ENCODE data around the gene DPP7.
"Not testable (repeated sequence)": the region's sequence is repeated elsewhere in the genome, so short reads cannot be mapped to it uniquely, and the experiment has no call there.

Gene DPP7

DNA sequence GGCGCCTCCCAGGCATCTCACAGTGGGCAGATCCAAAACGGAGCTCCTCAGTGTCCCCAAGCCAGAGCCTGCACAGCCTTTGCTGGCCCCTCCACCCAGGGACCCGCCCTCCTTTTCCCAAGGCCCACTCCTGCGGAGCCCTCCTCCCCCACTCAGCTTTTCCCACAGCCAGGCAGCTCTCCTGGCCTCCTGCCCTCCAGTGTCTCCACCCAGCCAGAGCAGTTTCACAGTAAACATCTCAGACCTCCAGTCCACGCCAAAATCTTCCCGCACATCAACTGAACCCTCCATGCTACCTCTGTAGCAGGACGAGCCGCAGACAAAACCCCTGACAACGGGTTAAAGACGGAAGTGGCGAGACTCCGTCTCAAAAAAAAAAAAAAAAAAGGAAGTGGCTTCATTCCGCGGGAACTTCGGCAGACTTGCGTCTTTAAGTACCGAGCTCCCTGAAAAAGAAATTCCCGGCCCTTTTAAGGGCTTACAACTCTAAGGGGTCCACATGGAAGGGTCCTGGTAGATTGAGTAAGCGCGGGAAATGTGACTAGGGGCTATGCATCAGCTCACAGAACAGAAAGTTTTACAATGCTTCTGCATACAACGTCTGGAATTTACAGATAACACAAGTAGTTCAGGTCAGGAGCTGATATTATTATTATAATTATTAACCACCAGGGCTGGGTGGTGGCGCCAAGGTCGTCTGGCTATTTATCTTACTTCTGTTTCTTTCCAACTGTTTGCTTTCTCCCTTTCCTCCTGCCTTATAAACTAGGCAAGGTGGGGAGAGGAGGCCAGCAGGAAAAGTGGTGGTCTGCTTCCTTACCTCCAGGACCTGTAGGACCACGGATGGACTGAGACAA lies 13.0 kb upstream of the DPP7 start:
- no peak overlapping the region for H3K18ac ChIP-seq (ENCODE audit: low read length)
- no peak overlapping the region for H2BK12ac ChIP-seq (ENCODE audit: low read length)
- DNase-seq: no peak
- peaks cover 11% of the 10 kb centered on the region for H3K79me2 ChIP-seq (ENCODE audit: control insufficient read depth, insufficient read depth, low read length, poor library complexity)
- no peaks in the 10 kb centered on the region for H3K36me3 ChIP-seq (ENCODE audit: control insufficient read depth in 1 of 2, insufficient read depth in 2 of 2, low read length in 2 of 2)
- no peak overlapping the region for H3K14ac ChIP-seq (ENCODE audit: low read length)
- H3K9ac ChIP-seq (ENCODE audit: low read length): no peak overlapping the region
- H3K27ac ChIP-seq (ENCODE audit: low read depth, low read length): no peak overlapping the region
- H4K8ac ChIP-seq (ENCODE audit: low read depth, low read length): no peak overlapping the region
- no peak overlapping the region for H3K4me3 ChIP-seq (ENCODE audit: low read depth, low read length)
- WGBS (ENCODE audit: extremely low coverage, insufficient coverage, insufficient read length): no CpG with 5 or more reads among the region's 24 CpGs
- peaks cover 3% of the 10 kb centered on the region for H3K9me3 ChIP-seq (ENCODE audit: insufficient read depth, low read depth, low read length)
- no peak overlapping the region for H4K91ac ChIP-seq (ENCODE audit: low read depth, low read length)
- H3K4me1 ChIP-seq (ENCODE audit: control insufficient read depth in 1 of 2, insufficient read depth in 2 of 2, low read length in 2 of 2): peaks cover 10 to 11% of the 10 kb centered on the region in 2 experiments
- H2AFZ ChIP-seq (ENCODE audit: insufficient read depth, low read length, poor library complexity): no peak overlapping the region
- no peak overlapping the region for H2BK5ac ChIP-seq (ENCODE audit: low read depth, low read length, poor library complexity)
- H2BK120ac ChIP-seq (ENCODE audit: insufficient read depth, low read length, poor library complexity): no peak overlapping the region
- H3K23ac ChIP-seq (ENCODE audit: low read length): no peak overlapping the region
- H3K27me3 ChIP-seq (ENCODE audit: insufficient read depth, low read length): no peaks in the 10 kb centered on the region
- H2AK5ac ChIP-seq (ENCODE audit: low read length): no peak overlapping the region
- H4K12ac ChIP-seq (ENCODE audit: low read depth, low read length): no peak overlapping the region
- H3K4me2 ChIP-seq (ENCODE audit: low read length): no peak overlapping the region
- H3K4ac ChIP-seq (ENCODE audit: low read depth, low read length): no peak overlapping the region
- H3K79me1 ChIP-seq (ENCODE audit: low read length): peaks cover 9% of the 10 kb centered on the region

DNA sequence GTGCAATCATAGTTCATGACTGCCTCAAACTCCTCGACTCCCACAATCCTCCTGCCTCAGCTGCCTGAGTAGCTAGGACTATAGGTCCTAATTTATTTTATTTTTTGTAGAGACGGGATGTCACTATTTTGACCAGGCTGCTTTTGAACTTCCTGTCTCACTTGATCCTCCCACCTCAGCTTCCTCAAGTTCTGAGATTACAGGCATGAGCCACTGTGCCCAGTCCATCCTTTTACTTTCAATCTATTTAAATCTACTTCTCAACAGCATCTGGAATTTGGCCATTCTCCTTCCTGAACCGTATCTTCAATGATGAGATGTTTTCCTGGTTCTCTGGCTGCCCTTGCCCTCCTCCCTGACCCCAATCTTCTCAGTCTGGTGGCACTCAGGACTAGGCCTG lies 12.3 kb upstream of the DPP7 start:
- H3K36me3 ChIP-seq (ENCODE audit: control insufficient read depth in 1 of 2, insufficient read depth in 2 of 2, low read length in 2 of 2): no peaks in the 10 kb centered on the region
- no peak overlapping the region for H4K8ac ChIP-seq (ENCODE audit: low read depth, low read length)
- no peak overlapping the region for H3K4me3 ChIP-seq (ENCODE audit: low read depth, low read length)
- peaks cover 11% of the 10 kb centered on the region for H3K79me2 ChIP-seq (ENCODE audit: control insufficient read depth, insufficient read depth, low read length, poor library complexity)
- H2BK120ac ChIP-seq (ENCODE audit: insufficient read depth, low read length, poor library complexity): no peak overlapping the region
- peaks cover 3% of the 10 kb centered on the region for H3K9me3 ChIP-seq (ENCODE audit: insufficient read depth, low read depth, low read length)
- no peak overlapping the region for H3K4me2 ChIP-seq (ENCODE audit: low read length)
- H3K79me1 ChIP-seq (ENCODE audit: low read length): peaks cover 9% of the 10 kb centered on the region
- H3K4me1 ChIP-seq (ENCODE audit: control insufficient read depth in 1 of 2, insufficient read depth in 2 of 2, low read length in 2 of 2): peaks cover 10 to 11% of the 10 kb centered on the region in 2 experiments
- DNase-seq: no peak
- H3K27ac ChIP-seq (ENCODE audit: low read depth, low read length): no peak overlapping the region
- no peak overlapping the region for H3K18ac ChIP-seq (ENCODE audit: low read length)
- H2AK5ac ChIP-seq (ENCODE audit: low read length): no peak overlapping the region
- no peak overlapping the region for H2BK5ac ChIP-seq (ENCODE audit: low read depth, low read length, poor library complexity)
- no peak overlapping the region for H3K9ac ChIP-seq (ENCODE audit: low read length)
- H3K27me3 ChIP-seq (ENCODE audit: insufficient read depth, low read length): no peaks in the 10 kb centered on the region
- no peak overlapping the region for H3K4ac ChIP-seq (ENCODE audit: low read depth, low read length)
- no peak overlapping the region for H4K91ac ChIP-seq (ENCODE audit: low read depth, low read length)
- H2AFZ ChIP-seq (ENCODE audit: insufficient read depth, low read length, poor library complexity): no peak overlapping the region
- no peak overlapping the region for H3K23ac ChIP-seq (ENCODE audit: low read length)
- no peak overlapping the region for H4K12ac ChIP-seq (ENCODE audit: low read depth, low read length)
- H2BK12ac ChIP-seq (ENCODE audit: low read length): no peak overlapping the region
- WGBS (ENCODE audit: extremely low coverage, insufficient coverage, insufficient read length): no CpG with 5 or more reads among the region's 3 CpGs
- no peak overlapping the region for H3K14ac ChIP-seq (ENCODE audit: low read length)

DNA sequence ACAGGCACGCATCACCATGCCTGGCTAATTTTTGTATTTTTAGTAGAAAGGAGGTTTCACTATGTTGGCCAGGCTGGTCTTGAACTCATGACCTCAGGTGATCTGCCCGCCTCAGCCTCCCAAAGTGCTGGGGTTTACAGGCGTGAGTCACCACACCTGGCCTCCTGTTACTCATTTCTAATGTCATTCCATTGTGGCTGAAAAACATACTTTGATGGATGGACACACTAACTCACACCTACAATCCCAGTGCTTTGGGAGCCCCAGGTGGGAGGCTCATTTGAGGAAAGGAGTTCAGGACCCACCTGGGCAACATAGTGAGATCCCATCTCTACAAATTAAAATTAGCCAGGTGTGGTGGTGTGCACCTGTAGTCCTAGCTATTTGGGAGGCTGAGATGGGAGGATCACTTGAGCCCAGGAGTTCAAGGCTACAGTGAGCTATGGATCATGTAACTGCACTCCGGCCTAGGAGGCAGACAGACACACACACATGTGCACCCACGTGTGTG lies 9.5 kb upstream of the DPP7 start:
- H3K9ac ChIP-seq (ENCODE audit: low read length): peak overlapping the region; percentile 40
- not testable (repeated sequence) for H4K91ac ChIP-seq (ENCODE audit: low read depth, low read length); H3K4me1 ChIP-seq (ENCODE audit: control insufficient read depth in 1 of 2, insufficient read depth in 2 of 2, low read length in 2 of 2); H3K79me2 ChIP-seq (ENCODE audit: control insufficient read depth, insufficient read depth, low read length, poor library complexity); H3K23ac ChIP-seq (ENCODE audit: low read length); H3K4me2 ChIP-seq (ENCODE audit: low read length); H4K12ac ChIP-seq (ENCODE audit: low read depth, low read length); H3K18ac ChIP-seq (ENCODE audit: low read length); H2BK120ac ChIP-seq (ENCODE audit: insufficient read depth, low read length, poor library complexity); H3K9me3 ChIP-seq (ENCODE audit: insufficient read depth, low read depth, low read length); H2BK5ac ChIP-seq (ENCODE audit: low read depth, low read length, poor library complexity); H3K27ac ChIP-seq (ENCODE audit: low read depth, low read length); H3K36me3 ChIP-seq (ENCODE audit: control insufficient read depth in 1 of 2, insufficient read depth in 2 of 2, low read length in 2 of 2); H3K4ac ChIP-seq (ENCODE audit: low read depth, low read length); H3K27me3 ChIP-seq (ENCODE audit: insufficient read depth, low read length); H4K8ac ChIP-seq (ENCODE audit: low read depth, low read length); H3K4me3 ChIP-seq (ENCODE audit: low read depth, low read length); H2AFZ ChIP-seq (ENCODE audit: insufficient read depth, low read length, poor library complexity); H3K14ac ChIP-seq (ENCODE audit: low read length); H3K79me1 ChIP-seq (ENCODE audit: low read length); H2BK12ac ChIP-seq (ENCODE audit: low read length); H2AK5ac ChIP-seq (ENCODE audit: low read length)
- peak in 1 of 2 donors; percentile 14 for DNase-seq
- no CpG with 5 or more reads among the region's 5 CpGs for WGBS (ENCODE audit: extremely low coverage, insufficient coverage, insufficient read length)

DNA sequence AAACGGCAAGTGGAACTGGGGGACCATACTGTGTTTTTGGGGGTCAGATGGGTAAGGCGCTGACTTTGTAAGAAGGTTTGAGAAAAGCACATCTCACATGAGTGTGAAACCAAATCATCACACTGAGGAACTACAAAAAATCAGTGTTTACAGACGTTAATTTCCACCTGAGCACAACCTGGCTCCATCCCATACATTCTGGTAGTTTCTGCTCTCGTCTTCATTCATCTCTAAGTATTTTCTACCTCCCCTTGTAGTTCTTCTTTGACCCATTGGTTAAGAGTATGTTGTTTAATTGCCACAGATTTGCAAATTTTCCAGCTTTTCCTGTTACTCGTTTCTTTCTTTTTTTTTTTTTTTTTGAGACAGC lies 8.9 kb upstream of the DPP7 start:
- H3K9ac ChIP-seq (ENCODE audit: low read length): no peak overlapping the region
- WGBS (ENCODE audit: extremely low coverage, insufficient coverage, insufficient read length): no CpG with 5 or more reads among the region's 5 CpGs
- H2AK5ac ChIP-seq (ENCODE audit: low read length): no peak overlapping the region
- peaks cover 0 to 2% of the 10 kb centered on the region in 2 experiments for H3K4me1 ChIP-seq (ENCODE audit: control insufficient read depth in 1 of 2, insufficient read depth in 2 of 2, low read length in 2 of 2)
- H4K12ac ChIP-seq (ENCODE audit: low read depth, low read length): no peak overlapping the region
- H3K9me3 ChIP-seq (ENCODE audit: insufficient read depth, low read depth, low read length): peaks cover 3% of the 10 kb centered on the region
- H3K4me2 ChIP-seq (ENCODE audit: low read length): no peak overlapping the region
- H2BK5ac ChIP-seq (ENCODE audit: low read depth, low read length, poor library complexity): no peak overlapping the region
- no peak overlapping the region for H3K4ac ChIP-seq (ENCODE audit: low read depth, low read length)
- H3K27me3 ChIP-seq (ENCODE audit: insufficient read depth, low read length): no peaks in the 10 kb centered on the region
- H4K8ac ChIP-seq (ENCODE audit: low read depth, low read length): no peak overlapping the region
- H2AFZ ChIP-seq (ENCODE audit: insufficient read depth, low read length, poor library complexity): no peak overlapping the region
- H3K23ac ChIP-seq (ENCODE audit: low read length): no peak overlapping the region
- no peak for DNase-seq
- no peak overlapping the region for H4K91ac ChIP-seq (ENCODE audit: low read depth, low read length)
- no peaks in the 10 kb centered on the region for H3K79me1 ChIP-seq (ENCODE audit: low read length)
- H3K27ac ChIP-seq (ENCODE audit: low read depth, low read length): no peak overlapping the region
- H3K79me2 ChIP-seq (ENCODE audit: control insufficient read depth, insufficient read depth, low read length, poor library complexity): no peaks in the 10 kb centered on the region
- H2BK12ac ChIP-seq (ENCODE audit: low read length): no peak overlapping the region
- H3K36me3 ChIP-seq (ENCODE audit: control insufficient read depth in 1 of 2, insufficient read depth in 2 of 2, low read length in 2 of 2): no peaks in the 10 kb centered on the region
- H3K14ac ChIP-seq (ENCODE audit: low read length): no peak overlapping the region
- H3K4me3 ChIP-seq (ENCODE audit: low read depth, low read length): no peak overlapping the region
- no peak overlapping the region for H3K18ac ChIP-seq (ENCODE audit: low read length)
- H2BK120ac ChIP-seq (ENCODE audit: insufficient read depth, low read length, poor library complexity): no peak overlapping the region
